Measurements from ENCODE around the gene CEACAM19.

DNA sequence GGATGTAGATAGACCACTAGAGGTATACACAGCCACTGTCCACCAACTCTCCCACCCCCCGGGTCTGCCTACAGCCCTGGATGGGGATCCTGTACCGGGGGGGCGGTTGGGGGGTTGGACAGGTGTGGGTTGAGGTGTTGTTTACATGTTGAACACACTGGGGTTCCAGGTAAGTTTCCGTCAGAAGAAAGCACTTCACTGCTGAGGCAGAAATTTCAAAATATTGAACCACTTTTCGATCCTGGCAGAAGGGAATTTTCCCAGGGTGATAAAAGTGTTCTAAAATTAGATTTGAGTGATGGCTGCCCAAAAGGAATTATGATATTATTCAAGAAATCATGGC lies 21.1 kb downstream of the CEACAM19 start:
- TF ChIP-seq BMI1 (IDR thresholded peaks at IDR 0.05; ENCODE audit: borderline replicate concordance) (no peak), CTCF (IDR thresholded peaks at IDR 0.05 in 2 of 3, conservative IDR thresholded peaks at IDR 0.05 in 1 of 3; ENCODE audit: control insufficient read depth in 2 of 3, extremely low read depth in 1 of 3, insufficient read depth in 1 of 3, low read depth in 3 of 3, low read length in 3 of 3) (no peak), ZNF384 (IDR thresholded peaks at IDR 0.05; ENCODE audit: borderline replicate concordance, low read depth, low read length) (no peak), POLR2AphosphoS5 (IDR thresholded peaks at IDR 0.05; ENCODE audit: low read length) (no peak), STAT3 (IDR thresholded peaks at IDR 0.05; ENCODE audit: low read depth, low read length) (no peak), SPI1 (IDR thresholded peaks at IDR 0.05; ENCODE audit: borderline replicate concordance, insufficient read depth, low read depth, low read length) (no peak)
- TF ChIP-seq, protein P1, sequence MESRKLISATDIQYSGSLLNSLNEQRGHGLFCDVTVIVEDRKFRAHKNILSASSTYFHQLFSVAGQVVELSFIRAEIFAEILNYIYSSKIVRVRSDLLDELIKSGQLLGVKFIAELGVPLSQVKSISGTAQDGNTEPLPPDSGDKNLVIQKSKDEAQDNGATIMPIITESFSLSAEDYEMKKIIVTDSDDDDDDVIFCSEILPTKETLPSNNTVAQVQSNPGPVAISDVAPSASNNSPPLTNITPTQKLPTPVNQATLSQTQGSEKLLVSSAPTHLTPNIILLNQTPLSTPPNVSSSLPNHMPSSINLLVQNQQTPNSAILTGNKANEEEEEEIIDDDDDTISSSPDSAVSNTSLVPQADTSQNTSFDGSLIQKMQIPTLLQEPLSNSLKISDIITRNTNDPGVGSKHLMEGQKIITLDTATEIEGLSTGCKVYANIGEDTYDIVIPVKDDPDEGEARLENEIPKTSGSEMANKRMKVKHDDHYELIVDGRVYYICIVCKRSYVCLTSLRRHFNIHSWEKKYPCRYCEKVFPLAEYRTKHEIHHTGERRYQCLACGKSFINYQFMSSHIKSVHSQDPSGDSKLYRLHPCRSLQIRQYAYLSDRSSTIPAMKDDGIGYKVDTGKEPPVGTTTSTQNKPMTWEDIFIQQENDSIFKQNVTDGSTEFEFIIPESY (IDR thresholded peaks at IDR 0.05): no peak
